Tibial nerve (tissue), 3 donors: ENCODE results near the gene KCTD14.

ENCODE experiments used
- POLR2A ChIP-seq, 2 donors: fragments of 450-650 bp; IDR thresholded peaks; one replicate each; pipeline ENCODE4 v1.6.1; 2017; ENCODE audit warnings: antibody characterized with exemption in 2 of 2, mild to moderate bottlenecking in 2 of 2, moderate library complexity in 2 of 2
- TF ChIP-seq, protein P1 (sequence below), 5 experiments: fragments of 200-600 bp in 3 of 5; fragments of 450-650 bp in 2 of 5; sonication (generic) in 3 of 5; IDR thresholded peaks; one replicate each; pipeline ENCODE4 v1.5.1; 2016 to 2019; ENCODE audit warnings: antibody characterized with exemption in 5 of 5, mild to moderate bottlenecking in 3 of 5, moderate library complexity in 2 of 5

DNA sequence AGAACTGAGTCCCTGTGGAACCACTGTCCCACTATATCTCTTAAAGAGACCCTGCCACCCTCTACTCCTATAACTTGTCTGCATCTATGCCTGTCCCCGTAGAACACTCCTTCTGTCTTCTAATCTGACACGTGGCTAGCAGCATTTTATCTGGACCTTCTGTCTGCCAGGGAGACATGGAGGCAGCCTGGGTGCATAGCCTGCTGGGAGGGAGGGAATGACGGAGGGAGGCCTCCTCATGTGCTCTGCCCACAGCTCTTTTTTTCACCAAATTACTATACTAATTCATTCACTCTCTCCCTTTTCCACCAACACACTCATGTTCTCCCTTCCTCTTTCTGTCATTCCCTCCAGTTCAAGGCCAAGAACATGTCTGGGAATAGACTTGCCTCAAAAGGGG lies 33.0 kb upstream of the KCTD14 start:
- TF ChIP-seq, protein P1, sequence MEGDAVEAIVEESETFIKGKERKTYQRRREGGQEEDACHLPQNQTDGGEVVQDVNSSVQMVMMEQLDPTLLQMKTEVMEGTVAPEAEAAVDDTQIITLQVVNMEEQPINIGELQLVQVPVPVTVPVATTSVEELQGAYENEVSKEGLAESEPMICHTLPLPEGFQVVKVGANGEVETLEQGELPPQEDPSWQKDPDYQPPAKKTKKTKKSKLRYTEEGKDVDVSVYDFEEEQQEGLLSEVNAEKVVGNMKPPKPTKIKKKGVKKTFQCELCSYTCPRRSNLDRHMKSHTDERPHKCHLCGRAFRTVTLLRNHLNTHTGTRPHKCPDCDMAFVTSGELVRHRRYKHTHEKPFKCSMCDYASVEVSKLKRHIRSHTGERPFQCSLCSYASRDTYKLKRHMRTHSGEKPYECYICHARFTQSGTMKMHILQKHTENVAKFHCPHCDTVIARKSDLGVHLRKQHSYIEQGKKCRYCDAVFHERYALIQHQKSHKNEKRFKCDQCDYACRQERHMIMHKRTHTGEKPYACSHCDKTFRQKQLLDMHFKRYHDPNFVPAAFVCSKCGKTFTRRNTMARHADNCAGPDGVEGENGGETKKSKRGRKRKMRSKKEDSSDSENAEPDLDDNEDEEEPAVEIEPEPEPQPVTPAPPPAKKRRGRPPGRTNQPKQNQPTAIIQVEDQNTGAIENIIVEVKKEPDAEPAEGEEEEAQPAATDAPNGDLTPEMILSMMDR (IDR thresholded peaks at IDR 0.05): no peak
- TF ChIP-seq POLR2A (IDR thresholded peaks at IDR 0.05): no peak
